ENCODE data around the gene ZDHHC14.

Gene ZDHHC14

DNA sequence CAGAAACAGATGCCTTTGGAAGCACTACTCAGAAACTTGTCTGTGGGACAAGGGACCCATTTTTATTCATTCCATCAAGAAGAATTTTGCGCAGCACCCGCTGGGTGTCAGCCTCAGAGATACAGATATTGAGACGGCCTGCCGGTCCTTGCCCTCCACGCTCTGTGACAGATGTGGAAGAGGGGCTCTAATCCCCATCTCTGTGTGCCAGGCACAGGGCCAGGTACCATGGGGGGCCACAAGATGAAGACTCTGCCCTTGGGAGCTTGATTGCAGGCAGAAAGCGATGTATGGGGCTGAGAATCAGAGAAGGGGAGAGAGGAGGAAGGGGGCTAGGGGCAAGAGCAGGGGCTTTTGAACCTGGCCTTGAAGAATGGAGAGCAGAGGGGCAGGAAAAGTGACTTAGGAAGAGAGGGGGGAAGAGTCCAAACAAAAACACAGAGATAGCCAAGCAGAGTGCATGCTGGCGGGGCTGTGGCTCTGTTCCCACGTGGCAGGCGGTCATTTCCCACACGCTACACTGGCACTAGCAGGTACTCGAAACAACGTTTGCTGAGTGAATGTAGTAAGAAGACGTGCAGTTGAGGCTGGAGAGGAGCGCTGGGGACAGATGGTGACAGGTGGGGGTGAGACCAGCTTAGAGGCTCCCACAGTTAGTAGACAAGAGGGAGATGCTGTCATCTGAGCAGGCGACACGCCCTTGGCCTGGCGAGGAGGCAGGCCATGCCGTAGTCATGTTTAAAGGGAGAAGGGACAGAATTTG is 271.8 kb downstream of the ZDHHC14 start:
- TF ChIP-seq, protein P1, sequence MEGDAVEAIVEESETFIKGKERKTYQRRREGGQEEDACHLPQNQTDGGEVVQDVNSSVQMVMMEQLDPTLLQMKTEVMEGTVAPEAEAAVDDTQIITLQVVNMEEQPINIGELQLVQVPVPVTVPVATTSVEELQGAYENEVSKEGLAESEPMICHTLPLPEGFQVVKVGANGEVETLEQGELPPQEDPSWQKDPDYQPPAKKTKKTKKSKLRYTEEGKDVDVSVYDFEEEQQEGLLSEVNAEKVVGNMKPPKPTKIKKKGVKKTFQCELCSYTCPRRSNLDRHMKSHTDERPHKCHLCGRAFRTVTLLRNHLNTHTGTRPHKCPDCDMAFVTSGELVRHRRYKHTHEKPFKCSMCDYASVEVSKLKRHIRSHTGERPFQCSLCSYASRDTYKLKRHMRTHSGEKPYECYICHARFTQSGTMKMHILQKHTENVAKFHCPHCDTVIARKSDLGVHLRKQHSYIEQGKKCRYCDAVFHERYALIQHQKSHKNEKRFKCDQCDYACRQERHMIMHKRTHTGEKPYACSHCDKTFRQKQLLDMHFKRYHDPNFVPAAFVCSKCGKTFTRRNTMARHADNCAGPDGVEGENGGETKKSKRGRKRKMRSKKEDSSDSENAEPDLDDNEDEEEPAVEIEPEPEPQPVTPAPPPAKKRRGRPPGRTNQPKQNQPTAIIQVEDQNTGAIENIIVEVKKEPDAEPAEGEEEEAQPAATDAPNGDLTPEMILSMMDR (IDR thresholded peaks at IDR 0.05) = no peak
- no peak for TF ChIP-seq ZFX (IDR thresholded peaks at IDR 0.05; ENCODE audit: borderline replicate concordance)
- H3K27ac ChIP-seq = no peak overlapping the region

DNA sequence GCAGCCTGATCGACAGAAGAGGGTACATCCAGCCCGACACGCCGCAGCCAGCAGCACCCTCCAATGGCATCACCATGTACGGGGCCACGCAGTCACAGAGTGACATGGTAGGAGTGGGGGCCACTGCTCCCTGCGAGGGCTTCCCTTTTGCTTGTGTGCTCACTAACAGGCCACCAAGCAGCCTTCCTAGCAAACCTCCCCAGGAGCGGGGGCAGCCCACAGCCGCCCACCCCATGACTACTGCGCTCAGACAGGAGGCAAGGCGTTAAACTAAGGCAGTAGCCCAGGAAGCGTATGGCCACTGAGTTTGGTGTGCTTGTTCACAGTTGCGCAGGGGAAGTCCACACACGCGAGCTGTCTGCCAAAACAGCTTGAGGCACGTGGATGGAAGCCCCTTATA is 272.5 kb downstream of the ZDHHC14 start:
- H3K27ac ChIP-seq = no peak overlapping the region
- no peak for TF ChIP-seq ZFX (IDR thresholded peaks at IDR 0.05; ENCODE audit: borderline replicate concordance)
- TF ChIP-seq, protein P1 (IDR thresholded peaks at IDR 0.05) = no peak

DNA sequence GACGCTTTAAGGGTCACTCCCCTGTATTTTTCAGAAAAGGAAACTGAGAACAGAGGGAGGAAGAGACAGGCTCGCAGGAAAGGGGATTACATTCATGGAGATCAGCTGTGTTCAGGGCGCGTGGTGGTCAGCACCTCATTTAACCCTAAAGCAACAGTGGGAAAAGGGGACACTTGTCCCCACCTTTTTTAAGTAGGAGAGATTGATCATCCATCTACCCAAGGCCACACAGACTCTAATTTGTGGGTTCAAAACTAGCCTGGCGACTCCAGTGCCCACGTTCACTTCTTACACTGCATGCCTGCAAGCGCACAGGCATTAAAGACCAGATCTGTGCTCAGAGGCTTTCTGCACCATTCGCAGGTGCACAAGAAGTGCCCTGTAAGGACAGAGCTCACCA is 274.1 kb downstream of the ZDHHC14 start:
- TF ChIP-seq ZFX (IDR thresholded peaks at IDR 0.05; ENCODE audit: borderline replicate concordance) = no peak
- TF ChIP-seq, protein P1 (IDR thresholded peaks at IDR 0.05) = no peak

DNA sequence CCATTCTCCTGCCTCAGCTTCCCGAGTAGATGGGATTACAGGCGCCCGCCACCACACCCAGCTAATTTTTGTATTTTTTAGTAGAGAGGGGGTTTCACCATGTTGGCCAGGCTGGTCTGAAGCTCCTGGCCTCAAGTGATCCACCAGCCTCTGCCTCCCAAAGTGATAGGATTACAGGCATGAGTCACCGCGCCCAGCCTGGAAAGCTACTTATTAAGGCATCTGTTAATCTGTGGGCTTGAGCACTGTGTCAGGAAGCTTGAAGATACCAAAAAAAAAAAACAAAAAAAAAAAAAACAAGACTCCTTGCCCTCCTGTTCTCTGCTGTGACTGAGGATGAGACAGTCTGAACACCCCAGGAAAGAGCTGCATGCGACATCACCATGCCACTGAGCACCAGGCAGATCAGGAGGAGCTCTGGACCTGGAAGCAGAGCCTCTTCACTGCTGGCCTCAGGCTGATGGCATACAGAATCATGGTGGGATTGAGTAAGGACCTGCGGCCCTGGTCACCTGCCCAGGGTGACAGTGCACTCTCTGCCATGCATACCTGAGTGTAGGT is 275.5 kb downstream of the ZDHHC14 start:
- TF ChIP-seq ZFX (IDR thresholded peaks at IDR 0.05; ENCODE audit: borderline replicate concordance) = no peak
- TF ChIP-seq, protein P1 (IDR thresholded peaks at IDR 0.05) = no peak
- no peak overlapping the region for H3K27ac ChIP-seq

More for the DNA sequence above, 274.1 kb downstream of the ZDHHC14 start:
- no peak overlapping the region for H3K27ac ChIP-seq

DNA sequence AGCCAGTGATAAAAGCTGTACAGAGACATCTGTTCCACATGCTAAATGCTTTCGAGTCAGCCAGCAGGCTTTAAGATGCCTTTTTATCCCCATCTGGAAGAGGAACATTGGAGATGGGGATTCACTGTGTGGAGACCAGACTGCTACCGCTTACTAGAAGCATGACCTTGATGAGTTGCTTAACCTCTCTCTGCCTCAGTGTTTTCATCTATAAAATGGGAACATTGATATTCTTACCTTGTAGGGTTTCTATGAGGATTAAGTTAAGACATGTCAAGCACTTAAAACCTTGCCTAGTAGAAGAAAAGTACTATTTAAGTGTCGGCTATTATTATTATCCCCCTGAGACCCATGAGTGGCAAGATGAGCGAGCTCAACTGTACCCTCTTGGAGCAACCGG is 276.8 kb downstream of the ZDHHC14 start:
- TF ChIP-seq ZFX (IDR thresholded peaks at IDR 0.05; ENCODE audit: borderline replicate concordance) = no peak
- TF ChIP-seq, protein P1 (IDR thresholded peaks at IDR 0.05) = no peak

DNA sequence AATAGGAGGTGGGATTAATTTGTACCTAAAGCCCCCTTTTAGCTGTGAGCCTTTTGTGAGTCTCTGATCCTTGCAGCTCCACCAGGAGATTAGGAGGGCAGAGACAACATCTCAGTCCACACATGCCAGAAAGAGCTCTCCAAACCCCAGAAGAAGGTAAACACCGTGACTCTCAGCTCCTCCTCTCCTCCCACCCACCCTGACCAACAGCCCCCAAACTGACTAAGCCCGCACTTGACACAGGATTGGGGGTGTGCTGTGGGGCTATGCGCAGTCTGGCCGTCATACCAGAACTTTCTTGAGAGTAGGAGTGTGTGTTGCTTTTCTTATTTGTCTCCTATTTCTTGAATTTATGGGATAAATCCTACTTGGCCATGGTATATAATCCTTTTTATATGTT is 277.3 kb downstream of the ZDHHC14 start:
- no peak overlapping the region for H3K27ac ChIP-seq
- TF ChIP-seq ZFX (IDR thresholded peaks at IDR 0.05; ENCODE audit: borderline replicate concordance) = no peak
- TF ChIP-seq, protein P1 (IDR thresholded peaks at IDR 0.05) = no peak

More for the DNA sequence above, 276.8 kb downstream of the ZDHHC14 start:
- H3K27ac ChIP-seq = no peak overlapping the region

All from 22Rv1 (cell line).